RWPE1 (cell line): Measurements from ENCODE around the gene METTL22.

ENCODE experiments used
- CTCF ChIA-PET: fragments of 350-600 bp; sonication (Branson Sonifier 250); formaldehyde crosslinking; extraction: SDS; loops from one replicate; lab custom pipeline; 2021; lab: Yijun Ruan, JAX
- POLR2A ChIA-PET: fragments of 400-600 bp; formaldehyde crosslinking; extraction: SDS; loops from one replicate; lab custom pipeline; 2020; ENCODE audit warnings: antibody characterized with exemption; ENCODE audit not compliant: low non-redundant PET; lab: Yijun Ruan, JAX
- DNase-seq: peaks from one replicate; pipeline ENCODE4 v3.0.0; 2012; ENCODE audit warnings: low spot score
- H3K27ac ChIP-seq: fragments of 450-650 bp; 2 replicates; pipeline ENCODE4 v1.5.1; 2017
- CTCF ChIP-seq: fragments of 450-650 bp; conservative IDR thresholded peaks from 2 replicates; pipeline ENCODE4 v1.5.1; 2017; ENCODE audit warnings: low read depth, mild to moderate bottlenecking

Gene METTL22

GRCh38 chr16:8607214-8607613 is 14.3 kb upstream of the METTL22 start:
- ChIA-PET POLR2A (no interaction called here), CTCF (no interaction called here)
- TF ChIP-seq CTCF = no peak
- no peak overlapping the region for H3K27ac ChIP-seq
- no peak for DNase-seq

- ChIA-PET CTCF (no interaction called here), POLR2A (no interaction called here)
- no peak overlapping the region for H3K27ac ChIP-seq
- no peak for TF ChIP-seq CTCF
- DNase-seq = no peak
Observed at GRCh38 chr16:8611122-8611521, 10.4 kb upstream of the METTL22 start.

GRCh38 chr16:8611886-8612600 is 9.5 kb upstream of the METTL22 start:
- no peak for TF ChIP-seq CTCF
- CTCF ChIA-PET = no interaction called here
- POLR2A ChIA-PET = no interaction called here

GRCh38 chr16:8614435-8615029 is 7.0 kb upstream of the METTL22 start:
- TF ChIP-seq CTCF = no peak
- no peak overlapping the region for H3K27ac ChIP-seq
- no peak for DNase-seq
- CTCF ChIA-PET = no interaction called here
- POLR2A ChIA-PET = no interaction called here

More at GRCh38 chr16:8611886-8612600, 9.5 kb upstream of the METTL22 start:
- DNase-seq = no peak
- H3K27ac ChIP-seq = no peak overlapping the region

- peak overlapping the region; percentile 71 for H3K27ac ChIP-seq
- TF ChIP-seq CTCF = no peak
- CTCF ChIA-PET = no interaction called here
- DNase-seq = no peak
- POLR2A ChIA-PET = no interaction called here
Observed at GRCh38 chr16:8619671-8620370, 1.7 kb upstream of the METTL22 start.

GRCh38 chr16:8620535-8620934 is 963 bp upstream of the METTL22 start:
- peak; percentile 12 for DNase-seq
- H3K27ac ChIP-seq = peak overlapping the region; percentile 74; the same call in 1 of the 2 replicates
- CTCF ChIA-PET = interaction anchor here (0.6 kb wide), 1 partner anchor 1956 kb away, joined by 3 read pairs; no protein-coding TSS in a partner anchor
- POLR2A ChIA-PET = no interaction called here
- no peak for TF ChIP-seq CTCF
